ENCODE results near the gene SHB.

DNA sequence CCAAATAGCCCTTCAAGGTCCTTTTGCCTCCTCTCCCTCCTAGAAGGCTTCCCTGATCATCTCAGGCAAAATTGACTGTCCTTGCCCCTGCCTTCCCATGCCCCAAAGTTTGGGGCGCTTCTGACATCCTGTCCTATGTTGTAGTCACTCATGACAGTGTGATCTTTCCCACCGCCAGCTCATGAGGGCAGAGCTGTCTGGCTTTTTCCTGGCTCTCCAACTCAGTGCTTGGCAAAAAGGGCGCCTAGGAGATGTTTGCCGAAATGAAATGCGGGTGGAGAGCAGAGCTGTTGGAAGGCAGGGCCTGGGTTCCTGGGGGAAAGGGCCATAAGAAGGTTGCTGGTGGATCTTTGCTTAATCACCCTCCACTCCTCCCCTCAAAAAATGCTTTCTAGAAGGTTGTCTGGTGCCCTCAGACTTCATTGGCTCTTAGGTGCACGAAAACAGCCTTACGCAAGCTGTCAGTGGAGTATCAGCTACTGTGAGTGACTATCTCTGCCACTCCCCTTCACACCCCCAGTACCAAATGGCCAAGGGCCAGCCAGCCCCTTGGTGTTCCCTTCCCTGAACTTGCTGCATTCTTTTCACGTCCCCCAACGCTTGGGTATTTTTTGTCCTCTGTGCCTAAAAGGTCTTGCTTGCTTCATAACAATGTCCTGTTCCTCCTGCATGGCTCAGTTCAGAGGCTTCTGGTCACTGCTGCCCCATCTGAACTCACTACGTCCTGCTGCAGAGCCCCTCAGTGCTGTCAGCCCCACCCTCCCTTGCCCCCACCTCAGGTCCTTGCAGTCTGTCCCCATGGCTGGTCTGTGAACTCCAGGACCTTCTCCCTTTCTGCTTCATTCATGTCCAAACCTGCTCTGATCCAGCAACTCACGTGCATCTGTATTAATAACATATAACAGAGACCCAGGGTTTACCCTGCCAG, 162.5 kb downstream of the SHB start:
- TF ChIP-seq CTCF (conservative IDR thresholded peaks at IDR 0.05 in 1 of 2, IDR thresholded peaks at IDR 0.05 in 1 of 2; ENCODE audit: low read depth in 1 of 2, low read length in 2 of 2) (no peak), EZH2 (IDR thresholded peaks at IDR 0.05; ENCODE audit: low read length, missing control alignments) (no peak)
